ENCODE data around the gene LRRC26. TPM values are rescaled to one million over a fixed set of nuclear protein-coding genes. Genes with fewer than 3 reads are reported as not detected.
"Not testable (repeated sequence)": the region's sequence is repeated elsewhere in the genome, so short reads cannot be mapped to it uniquely, and the experiment has no call there.

Gene LRRC26
- total RNA-seq, 1 donor from 2014 or later, result not detected

GRCh38 chr9:137123468-137123837, 46.4 kb downstream of the LRRC26 start:
- intact Hi-C loops (cut with DNase I), result no loop called here

GRCh38 chr9:137122796-137123467, 46.9 kb downstream of the LRRC26 start:
- H3K27me3 ChIP-seq; H3K4me3 ChIP-seq; intact Hi-C loops (cut with DNase I); H3K9me3 ChIP-seq; DNase-seq; H3K27ac ChIP-seq; H3K36me3 ChIP-seq; ATAC-seq: not testable (repeated sequence)
- peaks cover 15% of the 10 kb centered on the region for H3K4me1 ChIP-seq

More at GRCh38 chr9:137123468-137123837, 46.4 kb downstream of the LRRC26 start:
- H3K4me3 ChIP-seq, result no peak overlapping the region
- H3K9me3 ChIP-seq, result no peaks in the 10 kb centered on the region
- TF ChIP-seq, protein P1, sequence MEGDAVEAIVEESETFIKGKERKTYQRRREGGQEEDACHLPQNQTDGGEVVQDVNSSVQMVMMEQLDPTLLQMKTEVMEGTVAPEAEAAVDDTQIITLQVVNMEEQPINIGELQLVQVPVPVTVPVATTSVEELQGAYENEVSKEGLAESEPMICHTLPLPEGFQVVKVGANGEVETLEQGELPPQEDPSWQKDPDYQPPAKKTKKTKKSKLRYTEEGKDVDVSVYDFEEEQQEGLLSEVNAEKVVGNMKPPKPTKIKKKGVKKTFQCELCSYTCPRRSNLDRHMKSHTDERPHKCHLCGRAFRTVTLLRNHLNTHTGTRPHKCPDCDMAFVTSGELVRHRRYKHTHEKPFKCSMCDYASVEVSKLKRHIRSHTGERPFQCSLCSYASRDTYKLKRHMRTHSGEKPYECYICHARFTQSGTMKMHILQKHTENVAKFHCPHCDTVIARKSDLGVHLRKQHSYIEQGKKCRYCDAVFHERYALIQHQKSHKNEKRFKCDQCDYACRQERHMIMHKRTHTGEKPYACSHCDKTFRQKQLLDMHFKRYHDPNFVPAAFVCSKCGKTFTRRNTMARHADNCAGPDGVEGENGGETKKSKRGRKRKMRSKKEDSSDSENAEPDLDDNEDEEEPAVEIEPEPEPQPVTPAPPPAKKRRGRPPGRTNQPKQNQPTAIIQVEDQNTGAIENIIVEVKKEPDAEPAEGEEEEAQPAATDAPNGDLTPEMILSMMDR (IDR thresholded peaks at IDR 0.05), result no peak
- H3K27ac ChIP-seq, result no peak overlapping the region
- DNase-seq, result no peak
- no peaks in the 10 kb centered on the region for H3K36me3 ChIP-seq
- no peaks in the 10 kb centered on the region for H3K27me3 ChIP-seq
- ATAC-seq, result no peak
- peaks cover 20% of the 10 kb centered on the region for H3K4me1 ChIP-seq

DNA sequence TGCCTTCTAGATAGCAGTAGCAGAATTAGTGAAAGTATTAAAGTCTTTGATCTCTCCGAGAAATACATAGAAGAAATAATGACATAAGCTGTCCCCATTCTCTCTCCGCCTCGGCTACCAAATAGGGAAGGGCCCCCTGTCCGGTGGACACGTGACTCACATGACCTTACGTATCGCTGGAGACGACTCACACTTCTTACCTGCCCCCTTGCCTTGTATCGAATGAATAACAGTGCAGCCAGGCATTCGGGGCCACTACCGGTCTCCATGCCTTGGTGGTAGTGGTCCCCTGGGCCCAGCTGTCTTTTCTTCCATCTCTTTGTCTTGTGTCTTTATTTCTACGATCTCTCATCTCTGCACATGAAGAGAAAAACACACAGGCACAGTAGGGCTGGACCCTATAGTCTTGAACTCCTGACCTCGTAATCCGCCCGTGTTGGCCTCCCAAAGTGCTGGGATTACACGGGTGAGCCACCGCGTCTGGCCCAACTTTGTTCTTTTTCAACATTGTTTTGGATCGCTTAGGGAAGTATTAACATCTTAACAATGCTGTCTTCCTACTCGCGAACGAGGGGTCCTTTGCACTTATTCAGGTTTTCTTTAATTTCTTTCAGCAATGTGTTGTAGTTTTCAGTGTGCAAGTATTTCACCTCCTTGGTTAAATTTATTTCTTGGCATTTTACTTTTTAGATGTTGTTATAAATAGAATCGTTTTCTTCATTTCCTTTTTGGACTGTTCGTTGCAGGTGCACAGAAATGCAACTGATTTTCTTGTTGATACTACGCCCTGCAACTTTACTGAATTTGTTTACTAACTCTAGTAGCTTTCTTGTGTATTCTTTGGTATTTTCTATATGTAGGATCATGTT, 47.7 kb downstream of the LRRC26 start:
- H3K36me3 ChIP-seq; ATAC-seq; H3K27me3 ChIP-seq; intact Hi-C loops (cut with DNase I); H3K27ac ChIP-seq; H3K4me1 ChIP-seq; H3K9me3 ChIP-seq; DNase-seq; H3K4me3 ChIP-seq: not testable (repeated sequence)

Small RNA genes within 50 kb of the gene (microRNA-seq; reads per million reads assigned to microRNA genes)
- gene MIR3621 (ENCODE audit: borderline microRNAs expressed), result not detected

Other genes starting within 250 kb of the LRRC26 start
- 91.2 TPM for gene FBXW5, start 225.3 kb downstream of the LRRC26 start, total RNA-seq
- 1.1 TPM for gene C8G, start 224.8 kb downstream of the LRRC26 start, total RNA-seq
- gene LCN12, start 217.8 kb downstream of the LRRC26 start, total RNA-seq, result 2.6 TPM
- 477 TPM for gene PTGDS, start 192.5 kb downstream of the LRRC26 start, total RNA-seq
- gene LCNL1, start 187.1 kb downstream of the LRRC26 start, total RNA-seq, result 5.1 TPM
- gene PAXX, start 177.6 kb downstream of the LRRC26 start, total RNA-seq, result 53.1 TPM
- gene CLIC3, start 173.5 kb downstream of the LRRC26 start, total RNA-seq, result 80.7 TPM
- gene ABCA2, start 141.8 kb downstream of the LRRC26 start, total RNA-seq, result 44.3 TPM
- 0.81 TPM for gene FUT7, start 138.0 kb downstream of the LRRC26 start, total RNA-seq
- 152 TPM for gene NPDC1, start 123.9 kb downstream of the LRRC26 start, total RNA-seq
- gene ENTPD2, start 116.0 kb downstream of the LRRC26 start, total RNA-seq, result 0.41 TPM
- gene SAPCD2, start 99.5 kb downstream of the LRRC26 start, total RNA-seq, result 0.84 TPM
- 30.7 TPM for gene UAP1L1, start 92.5 kb downstream of the LRRC26 start, total RNA-seq
- gene MAN1B1, start 83.1 kb downstream of the LRRC26 start, total RNA-seq, result 39.4 TPM
- gene DPP7, start 55.3 kb downstream of the LRRC26 start, total RNA-seq, result 183 TPM
- 0.64 TPM for gene GRIN1, start 30.9 kb downstream of the LRRC26 start, total RNA-seq
- gene TMEM210, start 2.0 kb upstream of the LRRC26 start, total RNA-seq, result not detected
- gene ANAPC2, start 18.5 kb upstream of the LRRC26 start, total RNA-seq, result 51.4 TPM
- gene SSNA1, start 18.6 kb upstream of the LRRC26 start, total RNA-seq, result 55.5 TPM
- 22.3 TPM for gene TPRN, start 30.7 kb upstream of the LRRC26 start, total RNA-seq
- gene TMEM203, start 35.6 kb upstream of the LRRC26 start, total RNA-seq, result 28.7 TPM
- 16.7 TPM for gene NDOR1, start 35.6 kb upstream of the LRRC26 start, total RNA-seq
- 6.7 TPM for gene RNF208, start 52.2 kb upstream of the LRRC26 start, total RNA-seq
- gene CYSRT1, start 55.1 kb upstream of the LRRC26 start, total RNA-seq, result 0.41 TPM
- gene RNF224, start 57.5 kb upstream of the LRRC26 start, total RNA-seq, result 0.35 TPM
- gene SLC34A3, start 60.9 kb upstream of the LRRC26 start, total RNA-seq, result 0.23 TPM
- gene TUBB4B, start 71.2 kb upstream of the LRRC26 start, total RNA-seq, result 191 TPM
- gene STPG3, start 81.2 kb upstream of the LRRC26 start, total RNA-seq, result not detected
- 47.2 TPM for gene NELFB, start 85.3 kb upstream of the LRRC26 start, total RNA-seq
- gene TOR4A, start 107.7 kb upstream of the LRRC26 start, total RNA-seq, result 27.4 TPM
- gene NRARP, start 132.2 kb upstream of the LRRC26 start, total RNA-seq, result 21.5 TPM